GM19099 (cell line): ENCODE results near the gene FANCE.

Experiments used
- POLR2A ChIP-seq: IDR thresholded peaks from 3 replicates; pipeline ENCODE4 v1.6.1; 2011; ENCODE audit warnings: low read depth; ENCODE audit not compliant: insufficient read length; ENCODE audit errors: extremely low read depth

FANCE gene

GRCh38 chr6:35495258-35496035 lies 43.3 kb downstream of the FANCE start:
- no peak for TF ChIP-seq POLR2A

- no peak for TF ChIP-seq POLR2A
Observed at GRCh38 chr6:35496036-35496840, 44.1 kb downstream of the FANCE start.

DNA sequence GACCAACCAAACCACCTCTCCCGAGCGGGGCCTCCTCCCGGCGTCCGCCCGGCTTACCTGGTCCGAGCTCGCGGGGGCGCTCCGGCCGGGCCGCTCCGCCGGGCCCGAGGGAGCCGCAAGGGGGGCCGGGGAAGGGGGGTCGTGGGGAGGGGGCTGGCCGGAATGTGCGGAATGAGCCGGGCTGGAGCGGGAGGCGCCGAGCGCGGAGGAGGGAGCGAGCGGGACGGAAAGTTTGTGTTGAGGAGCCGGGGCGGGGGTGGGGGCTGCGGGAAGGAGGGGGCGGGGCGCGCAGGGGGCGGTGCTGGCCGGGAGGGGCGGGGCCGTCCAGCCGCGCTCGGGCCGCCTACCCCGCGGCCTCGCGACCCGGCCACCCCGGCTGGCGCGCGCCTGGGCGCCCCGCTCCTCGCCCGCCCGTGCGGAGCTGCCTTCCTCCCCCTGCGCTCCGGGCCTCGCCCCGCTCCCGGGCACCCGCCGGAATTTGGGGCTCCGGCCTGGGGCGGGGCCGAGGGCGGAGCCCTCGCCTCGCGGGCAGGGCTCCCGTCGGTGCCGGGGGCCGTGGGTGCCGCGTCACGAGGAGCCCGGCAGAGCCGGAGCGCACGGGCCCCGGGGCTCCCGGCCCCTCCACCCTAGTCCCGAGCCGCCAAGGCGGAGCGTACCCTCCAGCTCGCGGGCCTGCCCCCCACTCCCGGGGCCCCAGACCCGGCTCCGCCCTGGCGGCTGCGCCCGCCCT lies 44.9 kb downstream of the FANCE start, which contains the start of gene TEAD3:
TSS of gene TEAD3 (minus strand) at position 239 of the 730 bp plus-strand sequence.
- no peak for TF ChIP-seq POLR2A

DNA sequence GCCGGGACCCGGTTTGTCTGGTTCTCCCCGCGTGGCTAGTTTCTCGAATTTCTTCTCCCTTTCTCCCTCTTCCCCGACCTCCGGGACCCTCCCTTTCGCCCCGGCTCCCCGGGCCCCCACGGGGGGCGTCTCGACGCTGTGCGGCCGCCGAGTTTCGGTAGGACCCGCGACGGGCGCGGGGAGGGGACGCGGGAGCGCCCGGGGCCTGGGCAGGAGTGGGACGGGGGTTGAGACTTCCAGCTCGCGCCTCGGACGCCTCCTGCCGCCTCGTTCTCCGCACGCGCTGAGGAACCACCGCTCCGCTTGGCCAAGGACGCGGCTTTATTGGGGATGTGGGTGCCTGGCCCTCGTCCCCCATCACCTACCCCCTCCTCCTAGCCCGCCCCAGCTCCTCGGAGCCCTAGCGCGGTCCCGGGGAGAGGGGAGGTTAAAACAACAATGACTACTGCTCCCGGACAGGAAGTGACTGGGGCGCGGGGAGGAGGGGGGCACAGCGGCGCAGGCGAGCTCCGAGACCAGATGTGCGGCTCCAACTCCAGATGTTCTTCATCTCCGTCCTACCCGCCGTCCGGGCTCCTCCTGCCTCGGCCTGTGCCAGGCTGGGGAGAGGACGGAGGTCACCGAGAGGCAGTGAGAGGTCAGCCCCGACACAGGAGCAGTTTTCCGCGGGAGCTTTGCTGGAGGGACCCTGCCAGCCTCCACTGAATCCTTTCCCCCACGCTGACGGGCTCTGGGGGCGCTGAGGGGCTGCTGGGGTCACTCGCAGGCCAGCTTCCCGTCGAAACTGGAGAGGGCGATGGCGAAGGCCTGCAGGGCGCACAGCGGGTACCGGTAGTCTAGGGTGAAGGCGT lies 45.7 kb downstream of the FANCE start:
- peak; percentile 16 for TF ChIP-seq POLR2A

GRCh38 chr6:35498422-35499067 lies 46.4 kb downstream of the FANCE start:
- no peak for TF ChIP-seq POLR2A

DNA sequence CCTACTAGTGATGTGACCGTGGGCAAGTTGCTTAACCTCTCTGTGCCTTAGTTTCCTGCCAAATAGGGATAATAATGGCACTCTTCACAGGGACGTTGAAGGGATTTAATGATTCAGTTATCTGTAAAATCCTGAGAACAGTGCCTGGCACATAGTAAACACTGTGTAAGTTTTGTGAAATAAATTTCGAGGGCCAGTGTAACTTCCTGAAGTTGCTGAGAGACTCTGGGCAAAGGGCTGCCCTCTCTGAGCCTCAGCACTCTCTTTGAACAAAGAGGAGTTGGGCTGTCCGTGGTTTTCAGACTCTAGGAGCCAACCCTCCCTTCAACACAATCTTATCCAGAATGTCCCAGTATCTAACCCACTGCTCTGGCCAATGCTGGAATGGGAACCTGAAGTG lies 47.2 kb downstream of the FANCE start:
- TF ChIP-seq POLR2A, result no peak

GRCh38 chr6:35500782-35501181 lies 48.6 kb downstream of the FANCE start:
- TF ChIP-seq POLR2A, result no peak

DNA sequence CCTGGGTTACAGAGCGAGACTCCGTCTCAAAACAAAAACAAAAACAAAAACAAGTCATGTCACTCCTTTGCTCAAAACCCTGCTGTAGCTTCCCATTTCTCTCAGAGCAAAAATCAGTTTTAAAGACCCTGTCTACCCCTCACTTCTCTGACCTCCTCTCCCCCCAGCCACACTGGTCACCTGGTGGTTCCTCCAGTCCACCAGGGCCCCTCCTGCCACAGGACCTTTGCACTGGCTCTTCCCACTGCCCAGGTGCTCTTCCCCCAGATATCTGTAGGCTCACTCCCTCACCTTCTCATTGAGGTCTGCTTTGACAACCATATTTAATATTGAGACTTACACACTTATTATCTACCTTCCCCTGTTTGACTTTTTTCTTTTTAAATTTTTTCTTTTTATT lies 49.6 kb downstream of the FANCE start:
- TF ChIP-seq POLR2A, result no peak

DNA sequence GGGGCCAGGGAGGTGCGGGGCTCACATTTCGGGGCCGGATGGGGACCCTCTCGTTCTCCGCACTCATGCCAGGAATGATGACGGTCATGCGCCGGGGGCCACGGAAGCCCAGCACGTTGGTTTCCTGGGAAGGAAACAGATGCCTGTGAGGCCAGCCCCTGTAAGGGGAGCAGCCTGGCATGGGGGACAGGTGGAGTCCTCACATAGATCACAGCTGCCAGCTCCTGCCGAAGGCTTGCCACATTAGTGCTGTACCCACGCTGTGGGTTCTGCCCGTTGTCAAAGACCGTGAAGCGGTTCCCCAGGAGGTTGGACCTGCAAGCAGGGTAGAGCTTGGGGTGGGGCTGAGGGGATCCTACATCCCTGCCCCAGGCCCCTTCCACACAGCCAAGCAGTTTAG lies 51.4 kb downstream of the FANCE start:
- no peak for TF ChIP-seq POLR2A

- TF ChIP-seq POLR2A, result no peak
Observed at GRCh38 chr6:35505999-35506412, 53.9 kb downstream of the FANCE start.

- TF ChIP-seq POLR2A, result no peak
Observed at GRCh38 chr6:35506536-35506935, 54.4 kb downstream of the FANCE start.

- no peak for TF ChIP-seq POLR2A
Observed at GRCh38 chr6:35507221-35507620, 55.1 kb downstream of the FANCE start.

DNA sequence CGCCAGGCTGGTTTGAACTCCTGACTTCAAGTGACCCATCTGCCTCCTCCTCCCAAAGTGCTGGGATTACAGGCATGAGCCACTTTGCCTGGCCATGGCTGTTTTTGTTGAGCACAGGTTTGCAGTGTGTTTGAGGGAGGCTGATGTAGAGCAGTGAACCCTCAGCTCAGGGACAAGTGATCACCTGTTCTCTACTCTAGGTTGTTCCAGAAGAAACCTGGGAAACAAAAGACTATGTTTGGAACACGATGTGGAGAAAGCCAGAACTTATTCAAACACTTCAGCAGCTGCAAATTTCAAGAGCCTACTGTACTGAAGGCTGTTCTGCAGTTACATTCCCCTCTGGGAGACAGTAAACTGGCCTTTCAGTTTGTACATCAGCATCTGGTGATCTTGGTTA lies 55.9 kb downstream of the FANCE start:
- no peak for TF ChIP-seq POLR2A

DNA sequence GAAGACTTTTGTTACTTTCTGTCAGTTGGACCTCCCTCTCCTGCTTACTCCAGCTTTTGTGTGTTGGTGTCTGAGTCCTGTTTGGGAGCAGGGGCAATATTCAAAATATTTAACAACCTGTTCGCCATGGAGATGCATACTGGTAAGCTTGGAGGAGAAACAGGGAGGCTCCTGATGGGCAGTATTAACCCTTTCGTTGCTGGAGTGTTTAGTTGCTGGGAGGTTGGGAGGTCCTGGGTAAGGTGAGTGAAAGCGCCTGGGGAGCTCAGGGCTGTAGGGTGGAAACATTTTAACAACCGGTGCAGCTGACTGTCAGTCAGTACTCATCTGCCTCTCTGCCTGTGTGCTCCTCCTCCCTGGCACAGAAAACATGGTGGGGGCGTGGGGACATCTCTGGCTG lies 56.4 kb downstream of the FANCE start:
- no peak for TF ChIP-seq POLR2A

DNA sequence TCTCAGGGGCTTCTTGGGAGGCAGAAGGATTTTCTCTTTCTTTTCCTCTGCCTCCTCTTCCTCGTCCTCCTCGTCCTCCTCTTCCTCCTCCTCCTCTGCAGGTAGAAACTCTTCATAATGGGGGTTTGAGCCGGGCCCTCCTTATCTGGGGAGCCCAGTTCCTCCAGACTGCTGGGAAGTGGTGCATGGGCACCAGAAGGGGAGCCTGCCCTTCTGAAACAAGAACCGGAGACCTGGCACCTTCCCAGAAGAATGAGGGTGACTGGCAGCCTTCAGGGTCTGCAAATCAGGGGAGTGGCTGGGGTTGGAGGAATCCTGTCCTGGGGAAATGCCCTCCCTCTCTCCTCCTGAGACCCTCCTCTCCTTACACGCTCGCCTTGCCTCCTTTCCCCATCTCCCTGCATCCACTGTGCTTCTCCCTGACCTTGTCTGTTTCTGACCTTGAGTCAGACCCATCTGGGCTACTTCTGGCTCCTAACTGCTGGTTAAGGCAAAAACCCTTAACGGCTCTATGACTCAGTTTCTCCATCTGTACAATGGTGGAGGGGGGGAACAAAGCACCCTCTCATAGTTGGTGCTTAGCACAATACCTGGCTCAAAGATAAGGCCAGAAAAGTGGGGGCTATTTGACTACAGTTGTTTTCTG lies 58.9 kb downstream of the FANCE start:
- no peak for TF ChIP-seq POLR2A
